Measurements from ENCODE around the gene ACOT12.

The ACOT12 gene

GRCh38 chr5:81335946-81336345 is 58.0 kb downstream of the ACOT12 start:
- no peak overlapping the region for H3K4me3 Mint-ChIP-seq
- no peaks in the 10 kb centered on the region for H3K4me1 Mint-ChIP-seq
- H3K27me3 Mint-ChIP-seq: no peaks in the 10 kb centered on the region
- ATAC-seq (no peak), DNase-seq (no peak)
- H3K9me3 Mint-ChIP-seq: peaks cover 0 to 7% of the 10 kb centered on the region in 2 donors
- no peak overlapping the region for H3K27ac Mint-ChIP-seq

GRCh38 chr5:81334304-81335061 is 59.5 kb downstream of the ACOT12 start:
- no peak for ATAC-seq
- no peaks in the 10 kb centered on the region for H3K27me3 Mint-ChIP-seq
- peaks cover 0 to 7% of the 10 kb centered on the region in 2 donors for H3K9me3 Mint-ChIP-seq
- DNase-seq: no peak
- no peaks in the 10 kb centered on the region for H3K4me1 Mint-ChIP-seq
- no peak overlapping the region for H3K27ac Mint-ChIP-seq
- H3K4me3 Mint-ChIP-seq: no peak overlapping the region

GRCh38 chr5:81326554-81326953 is 67.4 kb downstream of the ACOT12 start:
- Mint-ChIP-seq H3K4me1 (no peaks in the 10 kb centered on the region), H3K27ac (no peak overlapping the region), H3K4me3 (no peak overlapping the region), H3K27me3 (peaks cover 9% of the 10 kb centered on the region), H3K9me3 (no peaks in the 10 kb centered on the region)
- ATAC-seq: no peak
- DNase-seq: no peak

- DNase-seq (no peak), ATAC-seq (no peak)
- H3K4me1 Mint-ChIP-seq: no peaks in the 10 kb centered on the region
- no peak overlapping the region for H3K27ac Mint-ChIP-seq
- H3K9me3 Mint-ChIP-seq: peaks cover 0 to 7% of the 10 kb centered on the region in 2 donors
- no peak overlapping the region for H3K4me3 Mint-ChIP-seq
- no peaks in the 10 kb centered on the region for H3K27me3 Mint-ChIP-seq
Observed at GRCh38 chr5:81317536-81317935, 76.4 kb downstream of the ACOT12 start.

GRCh38 chr5:81316571-81316970 is 77.4 kb downstream of the ACOT12 start:
- Mint-ChIP-seq H3K4me1 (no peaks in the 10 kb centered on the region), H3K27ac (peak overlapping the region in 1 of 2 donors; percentile 36), H3K4me3 (no peak overlapping the region), H3K9me3 (peaks cover 0 to 7% of the 10 kb centered on the region in 2 donors), H3K27me3 (no peaks in the 10 kb centered on the region)
- DNase-seq (no peak), ATAC-seq (no peak)

- no peaks in the 10 kb centered on the region for H3K4me1 Mint-ChIP-seq
Observed at GRCh38 chr5:81315830-81316229, 78.1 kb downstream of the ACOT12 start.

GRCh38 chr5:81315336-81315735 is 78.6 kb downstream of the ACOT12 start:
- no peak overlapping the region for H3K4me3 Mint-ChIP-seq
- DNase-seq: no peak
- H3K9me3 Mint-ChIP-seq: peaks cover 0 to 7% of the 10 kb centered on the region in 2 donors
- no peak for ATAC-seq
- H3K27me3 Mint-ChIP-seq: no peaks in the 10 kb centered on the region
- H3K27ac Mint-ChIP-seq: peak overlapping the region in 1 of 2 donors; percentile 15
- H3K4me1 Mint-ChIP-seq: no peaks in the 10 kb centered on the region

More at GRCh38 chr5:81315830-81316229, 78.1 kb downstream of the ACOT12 start:
- Mint-ChIP-seq H3K27ac (no peak overlapping the region), H3K9me3 (peaks cover 0 to 7% of the 10 kb centered on the region in 2 donors), H3K4me3 (no peak overlapping the region), H3K27me3 (no peaks in the 10 kb centered on the region)
- DNase-seq: no peak
- ATAC-seq: no peak

GRCh38 chr5:81314581-81314980 is 79.4 kb downstream of the ACOT12 start:
- H3K27ac Mint-ChIP-seq: no peak overlapping the region
- no peak for ATAC-seq
- no peaks in the 10 kb centered on the region for H3K27me3 Mint-ChIP-seq
- H3K4me3 Mint-ChIP-seq: no peak overlapping the region
- H3K4me1 Mint-ChIP-seq: no peaks in the 10 kb centered on the region
- H3K9me3 Mint-ChIP-seq: peaks cover 0 to 7% of the 10 kb centered on the region in 2 donors
- no peak for DNase-seq

- Mint-ChIP-seq H3K27ac (no peak overlapping the region), H3K4me1 (no peaks in the 10 kb centered on the region), H3K27me3 (no peaks in the 10 kb centered on the region), H3K4me3 (no peak overlapping the region), H3K9me3 (peaks cover 0 to 7% of the 10 kb centered on the region in 2 donors)
- DNase-seq: no peak
- no peak for ATAC-seq
Observed at GRCh38 chr5:81313686-81314085, 80.2 kb downstream of the ACOT12 start.

- DNase-seq: no peak
- H3K4me3 Mint-ChIP-seq: no peak overlapping the region
- ATAC-seq: no peak
- H3K27ac Mint-ChIP-seq: no peak overlapping the region
- H3K9me3 Mint-ChIP-seq: peaks cover 0 to 7% of the 10 kb centered on the region in 2 donors
- no peaks in the 10 kb centered on the region for H3K27me3 Mint-ChIP-seq
- H3K4me1 Mint-ChIP-seq: no peaks in the 10 kb centered on the region
Observed at GRCh38 chr5:81313278-81313677, 80.7 kb downstream of the ACOT12 start.

GRCh38 chr5:81310402-81311063 is 83.4 kb downstream of the ACOT12 start:
- H3K9me3 Mint-ChIP-seq: no peaks in the 10 kb centered on the region
- DNase-seq: no peak
- no peak overlapping the region for H3K27ac Mint-ChIP-seq
- H3K4me1 Mint-ChIP-seq: peaks cover 3% of the 10 kb centered on the region
- H3K4me3 Mint-ChIP-seq: no peak overlapping the region
- no peak for ATAC-seq
- H3K27me3 Mint-ChIP-seq: no peaks in the 10 kb centered on the region

GRCh38 chr5:81308836-81309235 is 85.1 kb downstream of the ACOT12 start:
- Mint-ChIP-seq H3K4me1 (peaks cover 12% of the 10 kb centered on the region), H3K9me3 (no peaks in the 10 kb centered on the region), H3K4me3 (no peak overlapping the region), H3K27me3 (no peaks in the 10 kb centered on the region), H3K27ac (no peak overlapping the region)
- DNase-seq: no peak
- no peak for ATAC-seq

GRCh38 chr5:81305785-81306184 is 88.1 kb downstream of the ACOT12 start:
- ATAC-seq: no peak
- Mint-ChIP-seq H3K4me3 (no peak overlapping the region), H3K27me3 (no peaks in the 10 kb centered on the region), H3K4me1 (peaks cover 18% of the 10 kb centered on the region), H3K27ac (peak overlapping the region in 1 of 2 donors; percentile 16), H3K9me3 (no peaks in the 10 kb centered on the region)
- DNase-seq: no peak

GRCh38 chr5:81303563-81303962 is 90.4 kb downstream of the ACOT12 start:
- ATAC-seq (no peak), DNase-seq (no peak)
- Mint-ChIP-seq H3K9me3 (no peaks in the 10 kb centered on the region), H3K27me3 (no peaks in the 10 kb centered on the region), H3K27ac (no peak overlapping the region), H3K4me1 (peaks cover 37% of the 10 kb centered on the region), H3K4me3 (peak overlapping the region in 1 of 2 donors; percentile 15)

- Mint-ChIP-seq H3K4me3 (peak overlapping the region; percentile 93 to 95), H3K27ac (peak overlapping the region in 1 of 2 donors; percentile 96), H3K4me1 (peaks cover 41% of the 10 kb centered on the region), H3K9me3 (no peaks in the 10 kb centered on the region), H3K27me3 (no peaks in the 10 kb centered on the region)
- no peak for DNase-seq
- no peak for ATAC-seq
Observed at GRCh38 chr5:81302596-81302995, 91.3 kb downstream of the ACOT12 start.

GRCh38 chr5:81301271-81302015 is 92.5 kb downstream of the ACOT12 start, which contains the start of gene ZCCHC9:
ZCCHC9 (plus strand) TSS chr5:81301587; CDS start chr5:81304758, 3,171 bp downstream.
- Mint-ChIP-seq H3K9me3 (no peaks in the 10 kb centered on the region), H3K27ac (peak within 1 kb of the TSS; percentile 96), H3K4me3 (peak within 1 kb of the TSS; percentile 93 to 95), H3K27me3 (no peaks in the 10 kb centered on the region), H3K4me1 (peaks cover 41% of the 10 kb centered on the region)
- peak; percentile 98 for ATAC-seq
- DNase-seq: peak; percentile 89 to 93

All from stimulated activated naive CD8-positive, alpha-beta T cell treated with anti-CD3 and anti-CD28 coated beads, Interleukin-15, amount 100 ng/mL, for 72 hours (primary cell).